Central memory CD8-positive, alpha-beta T cell (primary cell): ENCODE results near the gene DVL2.

Source experiments
- ATAC-seq: fragments of 150-1000 bp; cut with Tn5 transposase; replicated peaks from 2 replicates; pipeline ENCODE4 v1.10.0; 2022; ENCODE audit warnings: mild to moderate bottlenecking, moderate FRiP score, moderate number of reproducible peaks; ENCODE audit not compliant: poor library complexity, severe bottlenecking; ENCODE audit errors: extremely low read depth
- DNase-seq, 2 donors: peaks; one replicate each; pipeline ENCODE4 v3.0.0; 2021; ENCODE audit warnings: low spot score in 2 of 2
- H3K27ac Mint-ChIP-seq: one replicate; pipeline ENCODE4 v1.8.0; 2022; ENCODE audit warnings: low read depth, mild to moderate bottlenecking, moderate library complexity, mixed read lengths
- H3K27me3 Mint-ChIP-seq: one replicate; pipeline ENCODE4 v1.8.0; 2022; ENCODE audit warnings: mixed read lengths
- H3K36me3 Mint-ChIP-seq: one replicate; pipeline ENCODE4 v1.8.0; 2022; ENCODE audit warnings: mild to moderate bottlenecking, moderate library complexity, mixed read lengths; ENCODE audit not compliant: insufficient read depth
- H3K4me1 Mint-ChIP-seq: one replicate; pipeline ENCODE4 v1.8.0; 2022; ENCODE audit warnings: mixed read lengths
- H3K4me3 Mint-ChIP-seq: one replicate; pipeline ENCODE4 v1.8.0; 2022; ENCODE audit warnings: mild to moderate bottlenecking, moderate library complexity, mixed read lengths
- H3K9me3 Mint-ChIP-seq: one replicate; pipeline ENCODE4 v1.8.0; 2022; ENCODE audit warnings: mixed read lengths

The DVL2 gene

DNA sequence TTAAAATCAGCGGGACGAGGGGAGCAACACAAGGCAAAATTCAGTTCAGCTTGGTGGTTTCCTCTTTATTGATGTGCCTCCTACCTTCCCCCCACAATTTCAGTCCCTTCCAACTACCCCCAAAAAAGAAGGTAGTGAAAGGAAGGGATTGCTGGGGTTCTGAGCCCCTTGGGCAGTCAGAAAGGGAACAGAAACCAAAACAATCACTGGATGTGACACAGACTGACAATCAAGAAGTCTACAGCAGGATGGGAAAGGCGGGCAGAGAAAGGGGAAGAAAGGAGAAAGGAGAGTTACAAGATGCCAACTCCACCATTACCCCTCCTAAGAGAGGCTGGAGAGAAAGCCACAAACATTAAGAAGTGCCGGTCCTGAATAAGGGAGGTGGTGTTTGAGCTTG, 6.1 kb upstream of the DVL2 start:
- H3K4me3 Mint-ChIP-seq: peak overlapping the region; percentile 98
- H3K4me1 Mint-ChIP-seq: peaks cover 58% of the 10 kb centered on the region
- DNase-seq (no peak), ATAC-seq (no peak)
- H3K27ac Mint-ChIP-seq: peak overlapping the region; percentile 92
- no peaks in the 10 kb centered on the region for H3K9me3 Mint-ChIP-seq
- peaks cover 43% of the 10 kb centered on the region for H3K36me3 Mint-ChIP-seq
- no peaks in the 10 kb centered on the region for H3K27me3 Mint-ChIP-seq

GRCh38 chr17:7239091-7240027, 5.0 kb upstream of the DVL2 start, which contains the start of gene PHF23:
PHF23 (minus strand) TSS chr17:7239457; CDS start chr17:7239279, 178 bp downstream.
- H3K36me3 Mint-ChIP-seq: peaks cover 46% of the 10 kb centered on the region
- peak within 1 kb of the TSS; percentile 92 for H3K27ac Mint-ChIP-seq
- peaks cover 67% of the 10 kb centered on the region for H3K4me1 Mint-ChIP-seq
- DNase-seq (peak; percentile 84 to 89), ATAC-seq (peak; percentile 67)
- H3K4me3 Mint-ChIP-seq: peak within 1 kb of the TSS; percentile 98
- no peaks in the 10 kb centered on the region for H3K27me3 Mint-ChIP-seq
- no peaks in the 10 kb centered on the region for H3K9me3 Mint-ChIP-seq

DNA sequence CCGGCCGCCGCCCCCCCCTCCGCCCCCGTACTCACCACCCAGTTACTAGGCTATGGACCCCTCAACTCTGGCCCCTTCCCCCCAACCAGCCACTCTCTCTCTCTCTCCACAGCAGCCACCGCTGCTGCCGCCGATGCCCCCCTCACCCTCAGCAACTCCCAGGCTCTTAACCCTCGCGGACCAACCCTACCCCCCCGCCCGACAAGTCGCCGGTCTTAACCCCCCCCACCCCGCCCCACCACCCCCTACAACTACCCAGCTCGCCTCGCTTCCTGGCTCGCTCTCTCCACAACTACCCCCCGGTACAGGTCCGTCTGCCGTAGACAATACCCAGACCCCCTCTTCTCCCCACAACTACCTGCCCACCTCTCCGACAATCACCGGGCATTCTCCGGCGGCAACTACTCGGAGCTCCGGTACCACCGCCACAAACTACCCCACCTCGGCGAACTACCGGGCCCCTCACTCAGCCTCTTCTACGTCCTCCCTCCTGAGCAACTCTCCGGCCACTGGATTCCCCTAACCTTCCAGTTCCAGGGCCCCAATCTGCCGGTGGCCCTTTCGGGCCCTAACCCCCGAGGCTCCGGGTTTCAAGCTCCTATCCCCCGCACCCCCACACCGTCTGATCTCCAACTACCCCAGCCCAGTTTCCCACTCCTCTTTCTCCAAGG, 4.2 kb upstream of the DVL2 start:
- Mint-ChIP-seq H3K4me1 (peaks cover 75% of the 10 kb centered on the region), H3K36me3 (peaks cover 48% of the 10 kb centered on the region), H3K9me3 (no peaks in the 10 kb centered on the region), H3K4me3 (peak overlapping the region; percentile 98), H3K27ac (peak overlapping the region; percentile 92), H3K27me3 (no peaks in the 10 kb centered on the region)
- no peak for ATAC-seq
- DNase-seq: no peak

GRCh38 chr17:7237761-7238419, 3.6 kb upstream of the DVL2 start:
- Mint-ChIP-seq H3K9me3 (no peaks in the 10 kb centered on the region), H3K27ac (peak overlapping the region; percentile 92), H3K4me3 (peak overlapping the region; percentile 98), H3K4me1 (peaks cover 76% of the 10 kb centered on the region), H3K36me3 (peaks cover 45% of the 10 kb centered on the region), H3K27me3 (no peaks in the 10 kb centered on the region)
- DNase-seq: peak; percentile 47 to 57
- ATAC-seq: peak; percentile 4

DNA sequence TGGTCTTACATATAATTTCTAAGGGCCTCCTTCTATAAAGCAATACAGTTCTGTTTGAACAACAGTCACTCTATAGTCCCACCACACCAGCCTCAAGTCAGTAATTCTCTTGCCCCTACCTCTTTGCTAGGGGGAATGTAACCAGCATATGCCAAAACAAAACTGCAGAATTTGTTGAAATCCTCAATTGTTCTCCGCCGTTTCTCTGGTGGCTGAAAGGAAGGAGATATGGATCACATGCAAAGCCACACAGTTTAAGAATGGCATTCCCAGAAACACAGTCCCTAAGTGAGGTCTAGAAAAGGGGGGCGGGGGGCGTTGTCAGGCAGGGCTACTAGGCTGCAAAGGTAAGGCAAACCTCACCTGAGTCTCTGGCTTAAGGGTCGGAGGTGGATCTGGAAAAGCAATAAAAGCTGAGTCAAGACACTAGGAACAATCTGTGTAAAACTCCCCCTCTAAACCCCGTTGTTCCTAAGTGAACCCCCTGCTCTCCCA, 3.0 kb upstream of the DVL2 start:
- H3K27ac Mint-ChIP-seq: peak overlapping the region; percentile 92

GRCh38 chr17:7236808-7237207, 2.5 kb upstream of the DVL2 start:
- peaks cover 36% of the 10 kb centered on the region for H3K36me3 Mint-ChIP-seq
- peaks cover 75% of the 10 kb centered on the region for H3K4me1 Mint-ChIP-seq
- peak overlapping the region; percentile 98 for H3K4me3 Mint-ChIP-seq
- no peaks in the 10 kb centered on the region for H3K27me3 Mint-ChIP-seq
- ATAC-seq (no peak), DNase-seq (no peak)
- no peak overlapping the region for H3K27ac Mint-ChIP-seq
- H3K9me3 Mint-ChIP-seq: no peaks in the 10 kb centered on the region

More for the DNA sequence above, 3.0 kb upstream of the DVL2 start:
- Mint-ChIP-seq H3K9me3 (no peaks in the 10 kb centered on the region), H3K36me3 (peaks cover 41% of the 10 kb centered on the region), H3K27me3 (no peaks in the 10 kb centered on the region), H3K4me1 (peaks cover 75% of the 10 kb centered on the region), H3K4me3 (peak overlapping the region; percentile 98)
- no peak for DNase-seq
- ATAC-seq: no peak

DNA sequence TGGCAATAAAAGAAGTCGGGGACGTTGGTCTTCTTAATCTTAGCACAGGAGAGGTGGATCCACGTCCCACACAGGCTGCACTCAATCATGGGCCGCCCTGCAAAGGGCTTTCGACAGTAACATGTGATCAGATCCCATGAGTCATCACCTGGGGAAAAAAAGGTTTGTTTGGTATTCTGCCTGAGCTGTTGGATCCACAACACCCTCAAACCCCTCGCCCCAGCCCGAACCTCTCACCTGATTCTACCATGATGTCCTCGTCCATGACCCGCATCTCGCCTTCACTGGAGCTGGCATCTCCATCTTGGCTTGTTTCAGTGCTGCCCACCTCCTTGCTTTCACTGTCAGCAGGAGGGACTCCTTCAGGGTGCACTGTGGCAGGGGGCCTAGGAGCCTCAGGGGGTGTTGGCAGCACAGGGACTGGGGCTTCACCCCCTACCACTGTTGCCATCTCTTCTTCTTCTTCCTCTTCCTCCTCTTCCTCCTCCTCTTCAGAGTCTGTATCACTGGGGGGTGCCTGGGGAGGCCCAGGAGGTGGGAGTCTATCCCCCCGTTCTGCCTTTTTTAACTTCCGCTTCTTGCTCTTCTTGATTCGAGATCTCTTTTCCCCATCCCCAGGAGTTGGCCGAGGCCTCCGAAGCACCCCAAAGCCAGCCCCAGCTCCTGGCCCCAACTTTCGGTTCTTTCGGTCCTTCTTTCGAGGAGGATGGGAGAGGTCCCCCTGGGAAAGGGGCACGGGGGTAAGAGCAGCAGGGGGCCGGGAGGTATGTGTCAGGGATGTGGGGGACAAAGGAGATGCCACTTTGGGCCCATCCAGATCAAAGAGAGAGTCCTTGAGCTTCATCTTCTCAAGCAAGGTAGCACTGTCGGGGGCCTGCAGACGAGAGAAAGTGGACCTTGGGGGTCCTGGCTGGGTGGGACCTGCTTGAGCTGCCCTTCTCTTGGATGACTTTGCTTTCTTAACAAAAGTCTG, 1.7 kb upstream of the DVL2 start:
- Mint-ChIP-seq H3K4me3 (peak overlapping the region; percentile 42), H3K27me3 (no peaks in the 10 kb centered on the region), H3K4me1 (peaks cover 70% of the 10 kb centered on the region), H3K27ac (no peak overlapping the region), H3K36me3 (peaks cover 34% of the 10 kb centered on the region), H3K9me3 (no peaks in the 10 kb centered on the region)
- ATAC-seq: no peak
- no peak for DNase-seq

DNA sequence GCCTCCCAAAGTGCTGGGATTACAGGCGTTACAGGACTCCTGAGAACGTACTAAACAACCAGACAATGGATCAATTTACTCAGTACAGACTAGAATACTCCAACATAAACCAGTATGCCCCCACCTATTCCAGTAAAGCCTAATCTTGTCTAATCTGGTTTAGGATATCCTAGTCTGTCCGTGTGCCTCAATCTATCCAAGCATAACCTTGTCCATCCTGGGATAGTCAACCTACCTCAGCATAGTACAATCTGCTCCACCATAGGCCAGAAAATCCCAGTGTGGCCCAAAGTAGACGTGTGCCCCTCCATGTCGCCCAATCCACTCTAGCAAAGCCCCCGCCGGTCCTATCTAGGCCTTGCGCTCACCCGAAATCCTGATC, 625 bp downstream of the DVL2 start:
- peaks cover 59% of the 10 kb centered on the region for H3K4me1 Mint-ChIP-seq
- H3K9me3 Mint-ChIP-seq: no peaks in the 10 kb centered on the region
- H3K36me3 Mint-ChIP-seq: peaks cover 25% of the 10 kb centered on the region
- H3K27me3 Mint-ChIP-seq: no peaks in the 10 kb centered on the region
- DNase-seq: no peak
- H3K27ac Mint-ChIP-seq: peak overlapping the region; percentile 89
- H3K4me3 Mint-ChIP-seq: peak overlapping the region; percentile 88
- ATAC-seq: no peak

DNA sequence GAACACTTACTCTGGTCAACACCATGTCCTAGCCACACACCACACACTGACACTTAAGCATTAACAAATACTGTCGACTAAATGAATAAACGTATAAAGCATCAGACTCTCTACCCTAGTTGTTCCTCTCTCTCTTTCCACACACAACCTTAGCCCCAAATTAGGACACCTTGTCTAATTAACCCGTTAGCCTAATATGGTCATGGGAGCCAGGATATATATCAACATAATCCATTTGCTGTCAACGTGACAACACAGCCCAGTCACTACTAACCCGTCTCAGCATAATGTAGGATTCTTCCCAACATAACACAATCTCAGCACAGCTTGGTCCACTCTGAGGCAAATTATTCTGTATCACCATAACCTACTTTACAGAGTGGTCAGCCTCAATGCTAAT, 2.2 kb downstream of the DVL2 start:
- Mint-ChIP-seq H3K36me3 (peaks cover 26% of the 10 kb centered on the region), H3K4me3 (peak overlapping the region; percentile 88), H3K27me3 (no peaks in the 10 kb centered on the region), H3K27ac (no peak overlapping the region), H3K9me3 (no peaks in the 10 kb centered on the region), H3K4me1 (peaks cover 54% of the 10 kb centered on the region)
- ATAC-seq (no peak), DNase-seq (no peak)

GRCh38 chr17:7229504-7229903, 4.8 kb downstream of the DVL2 start:
- DNase-seq: no peak
- Mint-ChIP-seq H3K27me3 (no peaks in the 10 kb centered on the region), H3K27ac (no peak overlapping the region), H3K4me3 (no peak overlapping the region), H3K9me3 (no peaks in the 10 kb centered on the region), H3K36me3 (peaks cover 17% of the 10 kb centered on the region), H3K4me1 (peaks cover 33% of the 10 kb centered on the region)
- ATAC-seq: no peak

- ATAC-seq (no peak), DNase-seq (no peak)
- Mint-ChIP-seq H3K4me1 (peaks cover 27% of the 10 kb centered on the region), H3K36me3 (peaks cover 13% of the 10 kb centered on the region), H3K27me3 (no peaks in the 10 kb centered on the region), H3K27ac (no peak overlapping the region), H3K9me3 (no peaks in the 10 kb centered on the region), H3K4me3 (no peak overlapping the region)
These were observed 5.4 kb downstream of the DVL2 start for GRCh38 chr17:7228920-7229319.
